ENCODE results near the gene OSBP2.
A peak's percentile ranks its signal among the peaks of the same experiment; 100 is the strongest.

The OSBP2 gene

DNA sequence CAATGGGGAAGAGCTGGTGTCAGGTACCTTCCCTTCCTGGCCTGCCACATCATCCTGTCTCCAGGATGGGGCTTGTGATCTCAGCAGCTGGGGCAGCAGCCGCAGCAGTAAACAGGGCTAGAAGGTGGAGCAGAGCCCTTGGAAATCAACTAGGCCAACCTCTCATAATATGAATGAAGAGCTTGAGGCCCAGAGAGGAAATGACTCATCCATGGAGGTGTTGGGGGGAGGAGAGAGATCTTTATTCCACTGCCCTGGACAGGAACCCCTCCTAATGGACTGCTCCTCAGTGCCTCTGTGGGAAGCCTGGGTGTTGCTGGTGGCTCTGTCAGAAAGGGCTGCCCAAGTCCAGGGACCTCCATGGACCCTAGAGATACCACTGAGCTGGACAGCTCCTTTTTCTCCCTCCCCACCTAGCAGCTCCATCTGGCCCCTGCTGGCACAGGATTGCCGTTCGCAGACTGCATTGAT is 111.8 kb downstream of the OSBP2 start:
- Mint-ChIP-seq H3K4me3 (no peak overlapping the region), H3K27ac (no peak overlapping the region), H3K4me1 (no peaks in the 10 kb centered on the region), H3K36me3 (no peaks in the 10 kb centered on the region), H3K9me3 (no peaks in the 10 kb centered on the region), H3K27me3 (peaks cover 43 to 57% of the 10 kb centered on the region in 2 donors)
- ATAC-seq (replicated peaks) = no peak
- no peak for DNase-seq

DNA sequence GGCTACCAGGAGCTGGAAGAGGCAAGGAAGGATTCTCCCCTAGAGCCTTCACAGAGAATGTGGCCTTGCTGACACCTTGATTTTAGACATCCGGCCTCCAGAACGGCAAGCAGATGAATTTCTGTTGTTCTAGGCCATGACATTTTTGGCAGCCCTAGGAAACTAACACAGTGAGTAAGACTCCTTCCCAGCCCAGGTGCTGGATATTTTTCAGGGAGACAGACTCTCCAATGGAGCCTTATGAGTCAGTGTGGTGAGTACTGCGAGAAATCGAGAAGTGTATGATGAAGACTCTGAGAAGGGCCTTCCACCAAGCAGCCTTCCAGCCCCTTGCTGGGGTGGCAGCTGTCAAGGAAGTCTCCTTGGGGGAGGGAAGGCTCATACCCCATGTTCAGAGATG is 114.4 kb downstream of the OSBP2 start:
- Mint-ChIP-seq H3K9me3 (no peaks in the 10 kb centered on the region), H3K27ac (no peak overlapping the region), H3K4me1 (no peaks in the 10 kb centered on the region), H3K27me3 (peaks cover 28 to 30% of the 10 kb centered on the region in 2 donors), H3K36me3 (no peaks in the 10 kb centered on the region), H3K4me3 (no peak overlapping the region)
- no peak for DNase-seq
- no peak for ATAC-seq (replicated peaks)

DNA sequence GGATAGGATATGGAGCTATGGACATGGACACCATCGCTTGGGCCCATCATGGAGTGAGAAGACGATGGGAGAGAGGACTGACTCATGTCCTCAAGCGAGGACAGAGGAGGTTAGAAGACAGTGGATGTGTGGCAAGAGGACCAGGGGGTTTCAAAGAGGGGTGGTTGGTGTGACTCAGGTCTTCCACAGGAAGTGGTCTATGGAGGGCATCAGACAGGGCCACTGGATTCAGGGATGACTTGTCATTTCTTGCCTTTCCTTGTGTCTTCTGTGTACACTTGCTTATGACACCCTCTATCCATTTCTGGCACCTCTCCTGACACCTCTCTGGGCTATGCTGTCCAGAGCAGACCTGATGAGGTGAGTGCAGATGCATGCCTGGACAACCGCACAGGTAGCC is 115.4 kb downstream of the OSBP2 start:
- Mint-ChIP-seq H3K36me3 (no peaks in the 10 kb centered on the region), H3K4me3 (no peak overlapping the region), H3K9me3 (no peaks in the 10 kb centered on the region), H3K27ac (no peak overlapping the region), H3K27me3 (peaks cover 24 to 25% of the 10 kb centered on the region in 2 donors), H3K4me1 (no peaks in the 10 kb centered on the region)
- ATAC-seq (replicated peaks) (no peak), DNase-seq (no peak)

DNA sequence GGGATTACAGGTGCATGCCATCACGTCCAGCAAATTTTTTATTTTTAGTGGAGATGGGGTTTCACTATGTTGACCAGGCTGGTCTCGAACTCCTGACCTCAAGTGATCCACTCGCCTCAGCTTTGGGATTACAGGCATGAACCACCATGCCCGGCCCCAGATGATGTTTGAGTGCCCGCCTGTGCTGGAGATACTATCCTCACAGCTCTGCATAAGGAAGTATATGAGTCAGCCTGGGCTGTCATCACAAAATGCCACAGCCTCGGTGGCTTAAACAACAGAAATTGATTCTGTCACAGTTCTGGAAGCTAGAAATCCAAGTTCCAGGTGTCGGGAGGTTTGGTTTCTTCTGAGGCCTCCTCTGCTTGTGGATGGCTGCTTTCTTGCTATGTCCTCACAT is 119.3 kb downstream of the OSBP2 start:
- DNase-seq (no peak), ATAC-seq (replicated peaks) (no peak)
- H3K4me3 Mint-ChIP-seq = no peak overlapping the region
- H3K4me1 Mint-ChIP-seq = no peaks in the 10 kb centered on the region
- no peak overlapping the region for H3K27ac Mint-ChIP-seq
- H3K36me3 Mint-ChIP-seq = no peaks in the 10 kb centered on the region
- H3K27me3 Mint-ChIP-seq = peaks cover 20 to 28% of the 10 kb centered on the region in 2 donors
- H3K9me3 Mint-ChIP-seq = no peaks in the 10 kb centered on the region

DNA sequence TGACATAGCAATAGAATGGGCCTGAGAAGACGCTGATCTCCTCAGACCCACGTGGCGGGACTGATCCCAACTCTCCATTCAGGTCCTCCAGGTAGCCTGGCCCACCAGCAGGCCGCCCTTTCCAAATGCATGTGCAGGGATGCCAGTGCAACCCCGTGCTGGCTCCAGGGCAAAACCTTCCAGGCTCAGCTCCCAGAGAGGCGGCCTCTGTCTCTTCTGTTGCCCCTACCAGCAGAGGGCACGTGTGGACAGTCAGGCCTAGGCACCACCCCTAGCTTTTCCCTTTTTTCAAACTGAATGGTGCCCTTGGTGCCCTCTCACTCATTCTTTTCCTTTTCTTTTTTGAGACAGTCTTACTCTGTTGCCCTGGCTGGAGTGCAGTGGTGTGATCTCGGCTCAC is 121.7 kb downstream of the OSBP2 start:
- ATAC-seq (replicated peaks) = no peak
- no peak for DNase-seq
- Mint-ChIP-seq H3K9me3 (no peaks in the 10 kb centered on the region), H3K27ac (no peak overlapping the region), H3K27me3 (peaks cover 25 to 32% of the 10 kb centered on the region in 2 donors), H3K4me3 (no peak overlapping the region), H3K36me3 (no peaks in the 10 kb centered on the region), H3K4me1 (peaks cover 0 to 3% of the 10 kb centered on the region in 2 donors)

DNA sequence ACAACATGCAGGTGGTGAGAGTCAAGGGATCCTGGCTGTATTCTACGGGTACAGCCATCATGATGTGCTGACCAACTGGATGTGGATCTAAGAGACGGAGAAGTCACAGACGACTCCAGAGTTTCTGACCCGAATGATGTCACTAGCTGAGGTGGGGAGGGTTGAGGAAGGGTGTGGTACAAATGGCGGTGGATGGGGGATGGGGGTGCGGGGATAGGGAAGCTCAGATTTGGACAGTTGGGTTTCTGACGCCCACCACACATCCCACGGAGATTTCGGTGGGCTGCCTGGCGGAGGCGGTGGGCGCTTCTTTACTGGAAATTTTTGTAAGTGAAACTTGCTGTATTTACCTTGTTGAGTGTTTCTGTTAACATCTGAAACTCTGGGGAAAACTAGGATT is 126.7 kb downstream of the OSBP2 start:
- peaks cover 1 to 3% of the 10 kb centered on the region in 2 donors for H3K4me1 Mint-ChIP-seq
- no peak for DNase-seq
- peaks cover 46 to 73% of the 10 kb centered on the region in 2 donors for H3K27me3 Mint-ChIP-seq
- H3K27ac Mint-ChIP-seq = no peak overlapping the region
- no peaks in the 10 kb centered on the region for H3K9me3 Mint-ChIP-seq
- no peak overlapping the region for H3K4me3 Mint-ChIP-seq
- no peak for ATAC-seq (replicated peaks)
- H3K36me3 Mint-ChIP-seq = no peaks in the 10 kb centered on the region

DNA sequence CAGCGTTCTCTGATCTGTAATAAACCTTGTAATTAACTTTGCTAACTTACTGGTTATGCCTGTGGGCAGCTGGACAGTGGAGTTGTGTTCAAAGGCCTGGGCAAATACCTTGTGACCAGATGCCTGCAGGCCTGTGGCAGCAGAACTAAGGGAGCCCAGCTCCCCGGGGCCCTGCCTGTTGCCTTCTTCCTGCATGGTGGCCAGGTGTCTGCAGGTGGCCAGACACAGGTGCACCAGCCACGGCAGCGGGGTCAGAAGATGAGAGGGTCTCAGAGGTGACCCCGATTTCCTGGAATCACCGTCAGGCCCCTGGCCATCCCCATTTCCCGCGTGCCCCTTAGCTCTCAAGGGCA is 127.2 kb downstream of the OSBP2 start:
- Mint-ChIP-seq H3K4me3 (peak overlapping the region in 1 of 2 donors; percentile 55), H3K9me3 (no peaks in the 10 kb centered on the region), H3K36me3 (no peaks in the 10 kb centered on the region), H3K27me3 (peaks cover 47 to 73% of the 10 kb centered on the region in 2 donors), H3K4me1 (peaks cover 6 to 8% of the 10 kb centered on the region in 2 donors), H3K27ac (no peak overlapping the region)
- no peak for ATAC-seq (replicated peaks)
- no peak for DNase-seq

DNA sequence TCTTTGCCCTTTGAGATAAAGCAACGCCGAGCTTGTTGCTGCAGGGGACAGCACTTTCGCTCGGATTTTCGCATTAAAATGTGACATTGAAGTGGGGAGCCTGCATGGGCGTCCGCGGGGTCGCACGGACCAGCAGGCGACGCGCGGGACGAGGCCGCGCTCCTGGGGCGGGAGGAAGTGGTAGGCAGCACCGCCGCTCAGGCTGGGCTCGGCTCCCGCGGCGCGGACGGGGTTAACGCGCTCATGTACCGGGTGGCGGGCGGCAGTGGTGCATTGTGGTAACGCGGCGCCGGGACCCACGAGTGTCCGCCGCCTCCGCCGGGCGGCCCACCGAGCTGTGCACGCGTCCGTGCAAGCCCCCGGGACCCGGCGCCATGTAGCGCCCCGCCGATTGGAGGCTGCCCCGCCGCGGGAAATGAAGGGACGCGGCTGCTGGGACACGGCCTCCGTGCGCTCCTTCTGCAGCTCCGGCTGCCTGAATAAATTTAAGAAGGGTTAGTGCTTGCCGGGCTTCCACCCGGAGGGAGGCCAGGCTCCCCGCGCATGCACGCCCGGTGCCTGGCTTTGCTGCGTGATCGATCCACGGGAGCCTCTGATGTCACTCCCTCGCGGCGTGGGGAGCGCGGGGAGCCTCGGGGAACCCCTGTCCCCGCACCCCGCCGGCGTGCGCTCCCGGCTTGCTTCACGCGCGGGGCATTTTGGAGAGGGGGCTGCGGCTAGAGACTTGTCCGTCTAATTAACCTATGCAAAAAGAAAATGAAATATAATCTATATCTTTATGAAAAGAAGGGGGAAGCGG is 127.7 kb downstream of the OSBP2 start:
- Mint-ChIP-seq H3K9me3 (no peaks in the 10 kb centered on the region), H3K4me1 (peaks cover 7 to 10% of the 10 kb centered on the region in 2 donors), H3K27me3 (peaks cover 48 to 74% of the 10 kb centered on the region in 2 donors), H3K4me3 (peak overlapping the region; percentile 19 to 55), H3K27ac (no peak overlapping the region), H3K36me3 (no peaks in the 10 kb centered on the region)
- ATAC-seq (replicated peaks) (peak in 1 of 2 donors; percentile 47), DNase-seq (no peak)

DNA sequence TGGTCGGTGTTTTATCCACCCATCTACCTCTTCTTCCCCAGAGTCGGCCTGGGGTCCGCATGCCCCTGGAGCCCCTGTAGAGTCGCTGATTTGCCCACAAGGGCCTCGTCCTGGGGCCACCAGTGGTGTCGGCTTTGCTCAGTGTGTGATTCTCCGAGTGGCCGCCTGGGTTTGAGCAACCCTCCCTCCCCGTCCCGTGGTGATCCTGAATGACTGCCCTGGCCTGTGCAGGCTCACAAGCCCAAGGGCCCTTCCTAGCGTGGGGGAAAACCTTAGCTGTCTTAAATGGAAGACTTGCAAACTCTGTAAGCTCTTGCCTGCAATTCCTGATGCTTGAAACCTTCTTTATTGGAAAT is 128.3 kb downstream of the OSBP2 start:
- peaks cover 50 to 78% of the 10 kb centered on the region in 2 donors for H3K27me3 Mint-ChIP-seq
- H3K27ac Mint-ChIP-seq = no peak overlapping the region
- peak overlapping the region in 1 of 2 donors; percentile 39 for H3K4me3 Mint-ChIP-seq
- ATAC-seq (replicated peaks) (no peak), DNase-seq (no peak)
- H3K9me3 Mint-ChIP-seq = no peaks in the 10 kb centered on the region
- H3K4me1 Mint-ChIP-seq = peaks cover 7 to 10% of the 10 kb centered on the region in 2 donors
- H3K36me3 Mint-ChIP-seq = no peaks in the 10 kb centered on the region

DNA sequence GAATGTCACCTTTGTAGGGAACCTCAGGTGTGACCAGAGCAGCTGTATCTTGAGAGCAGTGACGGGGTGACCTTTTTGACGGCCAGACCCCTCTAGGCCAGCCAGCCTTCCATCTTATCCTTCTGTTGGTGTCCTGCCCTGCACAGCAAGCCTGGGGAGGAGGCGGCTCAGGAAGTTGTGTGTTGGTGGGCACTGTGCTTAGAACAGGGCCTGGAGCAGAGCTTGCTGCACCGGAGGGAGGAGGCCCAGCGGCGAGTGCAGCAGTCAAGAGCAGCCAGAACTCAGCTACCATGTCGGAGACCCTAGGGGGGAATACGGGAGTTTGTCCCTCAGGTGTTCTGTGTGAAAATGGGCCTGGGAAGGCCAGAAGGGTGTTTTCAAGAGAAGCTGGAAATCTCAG is 129.4 kb downstream of the OSBP2 start:
- H3K9me3 Mint-ChIP-seq = no peaks in the 10 kb centered on the region
- DNase-seq (no peak), ATAC-seq (replicated peaks) (no peak)
- H3K4me1 Mint-ChIP-seq = peaks cover 7 to 10% of the 10 kb centered on the region in 2 donors
- H3K27me3 Mint-ChIP-seq = peaks cover 53 to 71% of the 10 kb centered on the region in 2 donors
- no peak overlapping the region for H3K27ac Mint-ChIP-seq
- no peak overlapping the region for H3K4me3 Mint-ChIP-seq
- H3K36me3 Mint-ChIP-seq = no peaks in the 10 kb centered on the region

DNA sequence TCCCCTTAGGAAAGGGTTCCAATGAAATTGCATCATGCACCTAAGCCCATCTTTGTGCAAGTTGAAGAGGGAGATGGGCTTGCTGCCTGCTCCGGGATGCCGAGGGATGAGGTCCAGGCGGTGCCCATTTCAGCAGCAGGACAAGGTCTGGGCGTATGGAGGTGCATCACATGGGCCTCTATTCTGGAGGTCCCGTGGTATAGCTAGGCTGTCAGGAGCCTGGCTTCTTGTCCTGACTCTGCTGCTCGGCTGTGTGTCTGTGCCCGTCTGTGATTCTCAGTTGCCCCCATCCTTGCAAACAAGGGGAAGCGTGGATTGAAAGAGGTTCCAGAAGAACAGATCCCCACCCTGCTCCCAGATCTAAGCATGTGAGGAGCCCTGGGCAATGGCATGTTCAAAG is 130.0 kb downstream of the OSBP2 start:
- no peak overlapping the region for H3K27ac Mint-ChIP-seq
- no peak overlapping the region for H3K4me3 Mint-ChIP-seq
- no peaks in the 10 kb centered on the region for H3K9me3 Mint-ChIP-seq
- ATAC-seq (replicated peaks) = no peak
- DNase-seq = no peak
- peaks cover 53 to 69% of the 10 kb centered on the region in 2 donors for H3K27me3 Mint-ChIP-seq
- H3K4me1 Mint-ChIP-seq = peaks cover 7 to 10% of the 10 kb centered on the region in 2 donors
- H3K36me3 Mint-ChIP-seq = no peaks in the 10 kb centered on the region

DNA sequence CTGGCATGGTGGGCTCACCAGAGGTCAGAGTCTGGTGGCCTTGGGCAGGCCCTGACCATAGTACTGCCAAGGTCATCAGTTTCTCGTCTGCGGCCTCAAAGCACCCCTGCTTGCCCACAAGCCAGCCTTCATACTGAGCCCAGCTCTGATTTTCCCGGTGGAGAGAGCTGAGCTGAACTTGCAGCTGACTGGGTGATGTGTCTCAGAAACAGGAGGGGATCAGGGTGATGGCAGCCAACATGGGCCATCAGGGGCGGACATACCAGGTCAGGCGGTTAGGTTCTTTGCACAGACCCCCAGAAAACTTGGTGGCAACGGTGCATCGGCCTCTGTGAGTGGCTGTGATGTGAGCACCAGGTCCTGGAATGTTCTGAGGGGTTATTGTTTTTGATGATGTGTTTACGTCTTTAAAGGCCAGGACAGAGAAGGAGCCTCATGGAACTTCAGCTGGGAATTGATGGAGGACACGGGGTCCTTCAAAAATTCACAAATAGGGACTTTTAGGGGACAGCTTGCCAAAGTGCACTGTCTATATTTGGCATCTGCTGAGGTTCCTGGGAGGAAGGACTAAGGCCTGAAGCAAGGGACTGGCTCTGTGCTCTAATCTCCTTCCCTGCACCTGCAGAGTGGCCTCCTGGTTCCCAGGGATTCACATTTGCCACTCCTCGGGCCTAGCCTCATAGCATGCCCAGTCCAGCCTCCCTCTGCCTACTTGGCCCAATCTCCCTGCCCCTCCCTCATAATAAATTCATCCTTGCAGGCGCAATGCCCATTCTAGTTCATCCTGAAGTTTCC is 131.2 kb downstream of the OSBP2 start:
- Mint-ChIP-seq H3K4me1 (peaks cover 7 to 10% of the 10 kb centered on the region in 2 donors), H3K4me3 (no peak overlapping the region), H3K27ac (no peak overlapping the region), H3K36me3 (no peaks in the 10 kb centered on the region), H3K27me3 (peaks cover 48 to 66% of the 10 kb centered on the region in 2 donors), H3K9me3 (no peaks in the 10 kb centered on the region)
- DNase-seq (no peak), ATAC-seq (replicated peaks) (no peak)

DNA sequence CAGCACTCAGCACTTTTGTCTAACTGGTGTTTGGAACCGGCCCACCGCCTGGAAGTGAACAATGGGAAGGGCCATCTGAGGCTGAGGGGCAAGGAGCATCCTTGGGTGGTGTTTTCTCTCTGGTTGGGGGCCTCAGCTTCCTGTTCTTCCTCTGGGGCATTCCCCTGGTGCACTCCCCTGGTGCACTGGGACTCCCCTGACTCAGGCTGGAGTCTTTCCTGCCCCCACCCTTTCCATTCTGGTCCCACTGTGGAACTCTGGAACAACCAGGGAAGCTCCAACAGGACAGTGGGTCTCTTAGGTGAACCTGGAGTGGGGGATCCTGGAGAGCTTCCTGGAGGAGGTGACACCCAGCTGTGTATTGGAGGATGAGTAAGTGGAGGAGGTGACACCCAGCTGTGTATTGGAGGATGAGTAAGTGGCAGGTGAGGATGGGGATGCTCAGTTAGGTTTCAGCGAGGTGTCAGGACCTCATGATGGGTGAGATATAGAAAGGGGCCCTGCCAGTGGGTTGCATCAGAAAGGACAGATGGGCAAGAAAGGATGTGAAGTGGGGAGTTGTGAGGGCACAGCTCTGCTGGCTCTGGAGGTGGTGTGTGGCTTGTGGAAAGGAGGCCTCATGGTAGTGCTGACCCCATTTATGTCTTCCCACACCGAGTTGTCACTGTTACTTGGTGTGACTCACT is 132.1 kb downstream of the OSBP2 start:
- DNase-seq (no peak), ATAC-seq (replicated peaks) (peak in 1 of 2 donors; percentile 59)
- Mint-ChIP-seq H3K4me3 (no peak overlapping the region), H3K4me1 (peaks cover 7% of the 10 kb centered on the region in 2 donors), H3K9me3 (no peaks in the 10 kb centered on the region), H3K27ac (no peak overlapping the region), H3K36me3 (no peaks in the 10 kb centered on the region), H3K27me3 (peaks cover 41 to 58% of the 10 kb centered on the region in 2 donors)

DNA sequence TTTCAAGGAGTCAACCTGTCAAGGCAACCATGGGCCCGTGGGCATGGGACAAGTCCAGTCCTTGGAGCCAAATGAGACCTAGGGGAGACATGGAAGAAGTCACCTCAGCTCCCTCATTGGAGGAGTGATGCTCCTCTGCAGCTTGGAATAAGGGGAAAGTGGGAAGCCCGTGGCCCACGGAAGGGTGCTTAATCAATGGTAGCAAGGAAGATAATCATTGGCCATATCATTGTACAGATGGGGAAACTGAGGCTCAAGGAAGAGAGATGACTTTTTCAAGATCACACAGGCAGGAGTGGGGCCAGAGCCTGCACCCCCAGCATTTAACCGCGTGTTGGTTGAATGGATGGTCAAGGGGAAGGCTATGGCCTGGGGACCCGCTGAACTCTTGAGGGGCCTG is 133.0 kb downstream of the OSBP2 start:
- Mint-ChIP-seq H3K27ac (no peak overlapping the region), H3K4me3 (no peak overlapping the region), H3K27me3 (peaks cover 41 to 58% of the 10 kb centered on the region in 2 donors), H3K36me3 (no peaks in the 10 kb centered on the region), H3K9me3 (no peaks in the 10 kb centered on the region), H3K4me1 (peaks cover 7% of the 10 kb centered on the region in 2 donors)
- ATAC-seq (replicated peaks) (no peak), DNase-seq (no peak)
